KBM-7 (cell line): Measurements from ENCODE around the gene OLFML1.

Experiments
- DNase-seq: peaks from one replicate; pipeline ENCODE4 v3.0.0-alpha.2; 2015
- in situ Hi-C: fragments of 300-500 bp; cut with MboI; formaldehyde crosslinking; loops from 2 replicates; pipeline ENCODE4 v1.14.3; 2020; ENCODE audit warnings: low sequenced_read_pairs, low pct_unique_long_range_greater_than_20kb, mixed read lengths

The OLFML1 gene

DNA sequence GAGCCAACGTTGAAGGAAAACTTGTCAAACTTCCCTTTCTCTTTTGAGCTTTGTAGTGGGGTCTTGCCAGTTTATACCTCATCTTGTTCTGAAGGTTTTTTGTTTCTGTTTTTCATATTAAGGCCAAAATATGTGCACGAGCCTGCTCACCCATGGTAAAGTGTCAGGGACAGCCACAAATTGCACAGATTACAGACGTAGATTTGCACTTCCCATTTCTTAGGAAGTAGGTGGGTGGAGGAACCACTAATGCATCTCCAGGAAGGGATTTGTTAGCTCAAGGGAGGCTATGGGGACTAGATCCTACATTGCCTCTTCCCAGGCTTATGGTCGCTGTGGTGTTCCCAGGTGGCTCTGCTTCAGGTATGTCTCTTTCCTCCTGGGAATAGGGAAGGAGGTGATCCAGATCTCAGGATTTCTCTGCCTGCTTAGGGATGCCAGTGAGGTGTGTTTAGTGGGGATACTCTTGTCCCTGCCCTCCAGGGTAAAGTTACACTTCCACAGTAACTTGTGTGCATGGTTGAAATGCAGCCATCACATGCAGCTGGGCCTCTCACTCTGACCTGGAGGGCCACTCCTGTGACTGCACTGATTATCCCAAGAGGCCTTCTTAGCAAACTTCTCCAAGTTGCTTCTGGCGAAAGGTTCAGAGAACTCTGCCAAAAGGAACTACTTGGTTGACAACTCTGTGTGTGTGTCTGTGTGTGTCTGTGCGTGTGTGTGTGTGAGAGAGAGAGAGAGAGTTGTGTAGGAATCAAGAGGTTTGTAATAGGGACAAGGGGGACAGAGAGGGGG is 38.3 kb downstream of the OLFML1 start:
- no peak for DNase-seq
- in situ Hi-C loops: no loop called here

DNA sequence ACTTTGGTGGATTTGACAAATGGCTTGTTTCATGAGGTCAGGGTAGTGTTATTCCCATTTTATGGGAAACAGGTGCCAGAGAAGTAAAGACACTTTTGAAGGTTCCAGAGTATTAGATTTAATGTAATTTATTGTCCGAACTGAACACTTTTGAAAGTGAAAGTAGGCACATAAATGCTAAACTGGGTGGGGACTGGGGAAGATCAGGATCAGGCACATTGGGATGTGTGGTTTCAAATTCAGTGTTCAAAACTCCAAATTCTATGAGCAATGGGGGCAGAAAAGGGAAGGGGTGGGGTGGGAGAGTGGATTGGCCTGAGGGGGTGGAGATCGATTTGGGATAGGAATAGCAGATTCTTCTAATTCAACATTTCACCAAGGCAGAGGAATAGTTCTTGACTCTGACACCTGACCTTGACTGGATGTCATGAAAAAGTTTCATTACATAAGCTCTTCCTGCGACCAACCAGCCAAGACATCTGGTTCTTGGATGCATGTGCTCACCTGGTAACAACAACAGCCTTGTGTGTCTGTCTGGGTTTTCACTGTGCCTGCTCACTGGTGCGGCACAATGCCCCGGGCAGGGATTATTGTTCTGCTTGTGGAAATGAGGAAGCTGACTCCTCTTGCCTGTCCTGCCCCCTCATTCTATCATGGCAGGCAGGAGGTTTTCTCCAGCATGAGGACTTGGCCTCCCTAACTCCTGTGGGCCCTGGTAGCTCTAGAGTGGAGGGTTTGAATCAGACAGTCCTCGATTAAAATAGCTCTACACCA is 39.3 kb downstream of the OLFML1 start:
- DNase-seq: peak; percentile 90
- in situ Hi-C loops: no loop called here

- in situ Hi-C loops: no loop called here
Measured at GRCh38 chr11:7525424-7525823, 40.1 kb downstream of the OLFML1 start.

GRCh38 chr11:7527029-7527428 is 41.7 kb downstream of the OLFML1 start:
- in situ Hi-C loops: no loop called here
- DNase-seq: no peak

More at GRCh38 chr11:7525424-7525823, 40.1 kb downstream of the OLFML1 start:
- no peak for DNase-seq

- in situ Hi-C loops: no loop called here
- no peak for DNase-seq
Measured at GRCh38 chr11:7528514-7529049, 43.3 kb downstream of the OLFML1 start.

- no peak for DNase-seq
- in situ Hi-C loops: no loop called here
Measured at GRCh38 chr11:7530013-7530640, 44.8 kb downstream of the OLFML1 start.

DNA sequence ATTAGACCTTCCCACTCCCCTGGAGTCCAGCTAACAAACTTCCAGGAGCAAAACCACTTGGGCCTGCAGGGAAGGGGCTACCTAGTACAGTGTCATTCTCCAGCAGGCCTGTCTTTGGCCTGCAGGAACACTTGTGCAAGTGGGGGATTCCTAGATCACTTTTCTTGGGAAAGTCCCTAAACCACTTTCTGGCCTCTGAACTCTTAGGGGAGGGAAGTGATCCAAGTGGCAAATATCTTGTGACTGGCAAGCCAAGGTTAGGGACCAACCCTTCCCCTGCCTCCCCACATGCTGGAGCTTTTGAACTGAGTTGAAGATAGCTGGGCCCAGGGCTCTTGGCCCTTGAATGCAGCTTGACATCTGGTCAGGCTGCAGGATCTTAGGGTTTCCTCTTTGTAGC is 45.7 kb downstream of the OLFML1 start:
- in situ Hi-C loops: no loop called here
- DNase-seq: no peak

GRCh38 chr11:7532405-7533145 is 47.3 kb downstream of the OLFML1 start:
- DNase-seq: no peak
- in situ Hi-C loops: no loop called here

DNA sequence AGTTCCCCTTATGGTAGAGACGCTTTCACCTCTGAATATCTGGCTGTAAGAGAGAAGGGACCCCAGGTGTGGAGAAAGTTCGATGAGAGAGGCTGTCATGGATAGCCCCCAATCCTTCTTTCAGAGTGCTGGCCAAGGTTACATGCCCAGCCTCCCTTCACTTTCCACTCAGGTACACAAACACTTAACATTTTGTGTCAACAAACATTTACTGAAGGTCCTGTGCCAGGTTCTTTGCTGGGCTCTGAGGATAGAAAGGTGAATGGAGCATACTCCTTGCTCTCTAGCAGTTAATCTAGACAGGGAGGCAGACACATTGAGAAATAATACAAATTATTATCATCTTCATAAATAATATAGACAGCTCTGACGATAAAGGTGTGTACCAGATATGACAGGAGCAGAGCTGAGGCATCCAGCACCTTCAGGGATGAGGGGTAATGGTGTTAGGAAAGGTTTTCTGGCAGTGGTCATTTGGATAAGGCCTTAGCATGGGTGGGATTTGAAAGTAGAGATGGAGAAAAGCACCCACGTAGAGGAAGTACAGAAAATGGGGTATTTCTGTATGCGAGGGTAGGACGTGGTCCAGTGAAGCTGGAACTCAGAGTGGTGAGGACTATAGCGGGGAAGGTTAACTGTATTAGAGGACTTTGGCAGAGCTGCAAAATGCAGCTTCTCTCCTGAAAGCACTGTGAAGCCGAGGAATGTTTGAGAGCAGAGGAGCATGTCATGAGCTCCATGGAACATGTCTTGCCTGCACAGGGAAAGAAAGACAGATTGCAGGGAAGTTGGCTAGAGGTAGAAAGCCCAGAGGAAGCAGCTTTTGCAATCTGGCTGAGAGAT is 48.1 kb downstream of the OLFML1 start:
- in situ Hi-C loops: no loop called here

GRCh38 chr11:7534042-7534378 is 48.7 kb downstream of the OLFML1 start:
- in situ Hi-C loops: no loop called here
- DNase-seq: no peak

More for the DNA sequence above, 48.1 kb downstream of the OLFML1 start:
- no peak for DNase-seq

DNA sequence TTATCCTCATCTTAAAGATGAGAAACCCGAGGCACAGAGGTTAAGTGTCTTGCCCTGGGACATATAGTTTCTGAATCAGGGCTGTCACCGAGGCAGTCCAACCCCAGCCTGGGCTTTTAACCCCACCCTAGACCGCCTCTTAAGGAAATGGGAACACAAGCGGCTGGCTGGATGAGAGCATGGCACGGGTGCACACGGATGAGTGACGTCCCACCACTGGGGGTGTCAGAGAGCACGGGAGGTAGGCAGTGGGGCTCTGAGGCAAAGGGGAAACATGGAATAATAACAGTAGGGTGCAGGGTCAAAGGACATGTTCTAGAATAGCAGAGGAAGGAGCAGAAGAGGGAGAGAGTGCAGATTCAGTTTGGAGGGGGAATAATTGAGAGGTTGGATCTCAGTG is 50.8 kb downstream of the OLFML1 start:
- peak; percentile 46 for DNase-seq
- in situ Hi-C loops: no loop called here

DNA sequence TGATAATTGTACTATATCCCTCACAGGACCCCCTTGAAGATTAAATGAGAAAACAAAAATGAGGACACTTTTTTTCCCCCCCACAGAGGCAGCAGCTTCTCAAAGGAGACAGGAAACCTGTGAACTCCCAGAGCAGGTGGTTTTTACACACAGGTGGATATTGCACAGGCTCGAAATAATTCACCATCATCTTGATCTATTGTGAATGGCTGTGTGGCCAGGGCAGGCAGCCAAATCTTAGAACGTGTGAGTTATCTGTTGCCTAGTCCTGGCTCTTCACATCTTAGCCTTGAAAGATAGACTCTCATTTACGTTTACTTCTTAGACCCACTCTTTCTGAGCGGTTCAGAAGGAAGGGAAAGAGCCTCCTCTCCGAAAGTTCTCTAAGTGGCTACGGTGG is 52.0 kb downstream of the OLFML1 start:
- no peak for DNase-seq
- in situ Hi-C loops: no loop called here

DNA sequence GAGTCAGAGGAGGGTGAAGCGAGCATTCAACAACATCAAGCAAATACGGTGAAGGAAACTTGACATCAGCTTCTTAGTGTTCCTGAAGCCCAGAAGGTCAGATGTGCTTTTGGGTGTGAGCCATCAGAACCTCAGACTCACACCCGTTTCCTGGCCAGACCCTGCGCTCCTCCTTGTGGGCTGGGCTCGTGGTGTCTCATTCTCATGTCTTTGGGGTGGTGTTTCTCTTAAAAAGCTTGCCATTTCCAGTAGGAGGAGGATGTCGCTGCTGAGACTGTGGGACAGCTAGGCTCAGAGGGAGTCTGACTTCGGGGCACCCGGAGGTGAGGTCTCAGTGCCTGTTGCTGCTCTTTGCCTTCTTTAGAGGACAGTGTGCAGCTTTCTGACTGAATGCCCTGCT is 52.7 kb downstream of the OLFML1 start:
- DNase-seq: no peak
- in situ Hi-C loops: no loop called here

- in situ Hi-C loops: no loop called here
Measured at GRCh38 chr11:7538466-7539454, 53.5 kb downstream of the OLFML1 start.

GRCh38 chr11:7540830-7541555 is 55.7 kb downstream of the OLFML1 start:
- no peak for DNase-seq
- in situ Hi-C loops: no loop called here

More at GRCh38 chr11:7538466-7539454, 53.5 kb downstream of the OLFML1 start:
- DNase-seq: no peak

DNA sequence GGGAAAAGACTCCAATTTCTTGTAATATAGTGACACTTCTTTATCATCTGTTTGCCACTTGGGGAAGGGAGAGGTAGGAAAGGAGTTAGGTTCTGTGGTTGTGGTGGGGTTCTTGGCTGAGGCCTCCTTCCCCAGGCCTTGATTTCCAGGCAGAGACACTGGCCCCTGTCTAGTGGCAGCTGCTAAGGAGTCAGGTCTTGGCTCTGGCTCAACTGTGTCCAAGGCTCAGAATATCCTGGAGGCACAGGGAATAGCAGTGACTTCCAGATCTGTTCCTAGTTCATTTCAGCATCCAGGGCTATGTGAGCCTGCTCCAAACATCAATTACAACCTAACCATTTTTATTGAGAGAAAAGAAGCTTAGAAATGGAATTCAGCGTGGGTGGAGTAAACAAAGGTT is 58.0 kb downstream of the OLFML1 start:
- no peak for DNase-seq
- in situ Hi-C loops: no loop called here

DNA sequence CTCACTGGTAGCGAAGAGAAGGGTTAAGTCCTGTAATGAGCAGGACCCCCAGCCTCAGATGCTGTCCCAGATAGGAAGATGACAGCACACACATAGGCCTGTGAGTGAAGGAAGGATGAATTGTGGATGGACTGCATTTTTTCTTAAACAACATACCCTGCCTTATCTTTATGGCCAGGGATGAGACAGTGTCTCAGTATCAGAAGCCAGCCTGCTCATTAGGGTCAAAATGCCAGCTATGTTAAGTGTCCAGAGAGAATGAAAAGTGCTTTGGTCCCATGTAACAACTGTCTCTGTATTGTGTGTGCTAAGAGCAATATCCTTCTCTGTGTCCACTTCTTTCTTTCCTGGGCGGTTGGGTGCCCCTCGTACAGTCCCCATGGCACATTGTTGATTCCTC is 58.7 kb downstream of the OLFML1 start:
- in situ Hi-C loops: no loop called here
- DNase-seq: no peak
